Calu3 (cell line): ENCODE results near the gene ALDH4A1. TPM values are rescaled to one million over a fixed set of nuclear protein-coding genes. Genes with fewer than 3 reads are reported as not detected.

Source experiments
- BruUV-seq: library from RNA; stranded (reverse); fragments of 400-500 nt; replicated peaks from 2 replicates; lab custom pipeline; 2021; lab: Mats Ljungman, UMichigan
- CTCF ChIA-PET: fragments of 300-600 bp; sonication (Branson Sonifier 250); formaldehyde crosslinking; loops from one replicate; lab custom pipeline; 2022; ENCODE audit warnings: antibody characterized with exemption; lab: Charles Lee
- DNase-seq: peaks from one replicate; pipeline ENCODE4 v3.0.0; 2022
- H3K27ac Mint-ChIP-seq: one replicate; pipeline ENCODE4 v1.8.0; 2022; ENCODE audit warnings: mixed read lengths; ENCODE audit not compliant: unreplicated experiment
- H3K27me3 Mint-ChIP-seq: one replicate; pipeline ENCODE4 v1.8.0; 2022; ENCODE audit warnings: mixed read lengths; ENCODE audit not compliant: unreplicated experiment
- H3K36me3 Mint-ChIP-seq: one replicate; pipeline ENCODE4 v1.8.0; 2022; ENCODE audit warnings: mild to moderate bottlenecking, moderate library complexity, mixed read lengths; ENCODE audit not compliant: insufficient read depth, unreplicated experiment
- H3K4me1 Mint-ChIP-seq: one replicate; pipeline ENCODE4 v1.8.0; 2022; ENCODE audit warnings: mild to moderate bottlenecking, low read depth, mixed read lengths; ENCODE audit not compliant: unreplicated experiment
- H3K4me3 Mint-ChIP-seq: one replicate; pipeline ENCODE4 v1.8.0; 2022; ENCODE audit warnings: mild to moderate bottlenecking, low read depth, moderate library complexity, mixed read lengths; ENCODE audit not compliant: unreplicated experiment
- H3K9me3 Mint-ChIP-seq: one replicate; pipeline ENCODE4 v1.8.0; 2022; ENCODE audit warnings: low read depth, mixed read lengths; ENCODE audit not compliant: unreplicated experiment
- intact Hi-C: fragments of 100-400 bp; cut with micrococcal nuclease; formaldehyde crosslinking; loops from one replicate; pipeline ENCODE4 v1.10.0; 2022; ENCODE audit not compliant: unreplicated experiment
- total RNA-seq: library from RNA; stranded (reverse); gene quantifications from 2 replicates; pipeline ENCODE4 v1.2.3, GENCODE V29; 2022
- TF ChIP-seq, protein P1 (sequence below): fragments of 200-600 bp; IDR thresholded peaks from one replicate; pipeline ENCODE4 v1.8.0; 2022; ENCODE audit warnings: antibody characterized with exemption; ENCODE audit not compliant: unreplicated experiment

Gene ALDH4A1
- total RNA-seq, 1 experiment from 2014 or later, result 10.7 TPM

DNA sequence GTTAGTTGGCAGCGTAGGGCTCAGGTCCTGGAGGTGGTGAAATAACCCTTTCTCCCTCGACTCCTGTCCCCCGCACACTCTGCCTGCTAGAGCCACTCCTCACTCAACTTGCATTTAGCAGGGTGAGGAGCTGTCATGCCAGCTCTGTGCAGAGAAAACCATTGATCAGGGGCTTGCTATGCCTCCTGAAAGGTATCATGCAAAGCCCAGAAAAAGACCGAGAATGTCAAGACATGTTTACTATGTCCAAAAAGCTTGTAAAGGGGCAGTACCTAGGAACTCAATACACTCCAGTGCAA is 18.0 kb downstream of the ALDH4A1 start:
- H3K4me1 Mint-ChIP-seq, result no peaks in the 10 kb centered on the region
- CTCF ChIA-PET, result interaction anchor here (1.0 to 1.4 kb wide), 4 partner anchors 9 to 229 kb away, joined by 3 to 7 read pairs (median 4); partner anchors contain the start of gene ALDH4A1
- TF ChIP-seq, protein P1, sequence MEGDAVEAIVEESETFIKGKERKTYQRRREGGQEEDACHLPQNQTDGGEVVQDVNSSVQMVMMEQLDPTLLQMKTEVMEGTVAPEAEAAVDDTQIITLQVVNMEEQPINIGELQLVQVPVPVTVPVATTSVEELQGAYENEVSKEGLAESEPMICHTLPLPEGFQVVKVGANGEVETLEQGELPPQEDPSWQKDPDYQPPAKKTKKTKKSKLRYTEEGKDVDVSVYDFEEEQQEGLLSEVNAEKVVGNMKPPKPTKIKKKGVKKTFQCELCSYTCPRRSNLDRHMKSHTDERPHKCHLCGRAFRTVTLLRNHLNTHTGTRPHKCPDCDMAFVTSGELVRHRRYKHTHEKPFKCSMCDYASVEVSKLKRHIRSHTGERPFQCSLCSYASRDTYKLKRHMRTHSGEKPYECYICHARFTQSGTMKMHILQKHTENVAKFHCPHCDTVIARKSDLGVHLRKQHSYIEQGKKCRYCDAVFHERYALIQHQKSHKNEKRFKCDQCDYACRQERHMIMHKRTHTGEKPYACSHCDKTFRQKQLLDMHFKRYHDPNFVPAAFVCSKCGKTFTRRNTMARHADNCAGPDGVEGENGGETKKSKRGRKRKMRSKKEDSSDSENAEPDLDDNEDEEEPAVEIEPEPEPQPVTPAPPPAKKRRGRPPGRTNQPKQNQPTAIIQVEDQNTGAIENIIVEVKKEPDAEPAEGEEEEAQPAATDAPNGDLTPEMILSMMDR, result peak; percentile 13

DNA sequence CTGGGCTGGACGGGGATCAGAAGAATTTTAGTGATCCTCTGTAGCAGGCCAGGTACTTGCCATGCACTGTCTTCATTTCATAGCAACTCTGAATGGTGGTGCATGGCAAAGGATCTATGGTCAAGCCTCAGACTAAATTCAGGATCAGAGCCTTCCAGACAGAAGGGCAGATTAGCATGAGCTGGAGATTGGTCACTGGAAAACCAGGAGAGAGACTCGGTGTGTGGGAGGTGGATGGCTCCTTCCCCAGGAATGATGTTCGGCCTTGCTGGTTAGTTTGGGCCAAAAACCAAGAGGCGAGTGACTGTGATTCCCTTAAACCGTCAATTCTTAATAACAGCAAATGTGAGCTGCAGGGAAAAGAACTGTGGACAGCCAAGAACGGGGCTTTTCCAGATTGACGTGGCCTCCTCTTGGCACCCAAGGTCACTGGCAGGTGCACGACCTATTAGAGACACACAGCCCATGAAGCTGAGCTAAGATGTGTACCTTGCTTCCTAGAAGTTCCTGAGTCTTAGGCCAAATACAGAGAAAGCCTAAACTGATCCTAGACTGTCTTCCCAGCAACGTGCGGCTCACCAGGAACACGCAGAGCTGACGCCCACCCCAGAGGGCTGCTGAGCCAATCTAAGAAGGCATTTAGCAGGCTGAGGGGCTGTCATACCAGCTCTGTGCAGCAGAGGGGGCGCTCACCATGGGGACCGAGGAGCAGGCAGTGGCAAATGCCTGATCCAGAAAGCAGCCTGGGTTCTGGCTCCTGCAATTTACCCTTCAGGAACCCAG is 18.5 kb downstream of the ALDH4A1 start:
- H3K36me3 Mint-ChIP-seq, result no peaks in the 10 kb centered on the region
- TF ChIP-seq, protein P1, result peak; percentile 84
- intact Hi-C loops, result no loop called here
- CTCF ChIA-PET, result interaction anchor here (1.0 to 1.4 kb wide), 4 partner anchors 9 to 229 kb away, joined by 3 to 7 read pairs (median 4); partner anchors contain the start of gene ALDH4A1
- BruUV-seq, result no TSS peak
- no peaks in the 10 kb centered on the region for H3K4me1 Mint-ChIP-seq
- no peak overlapping the region for H3K4me3 Mint-ChIP-seq
- H3K27me3 Mint-ChIP-seq, result no peaks in the 10 kb centered on the region
- peak; percentile 76 for DNase-seq
- no peak overlapping the region for H3K27ac Mint-ChIP-seq
- no peaks in the 10 kb centered on the region for H3K9me3 Mint-ChIP-seq

More for the DNA sequence above, 18.0 kb downstream of the ALDH4A1 start:
- no peak for DNase-seq
- Mint-ChIP-seq H3K9me3 (no peaks in the 10 kb centered on the region), H3K4me3 (no peak overlapping the region), H3K27ac (no peak overlapping the region), H3K36me3 (no peaks in the 10 kb centered on the region), H3K27me3 (no peaks in the 10 kb centered on the region)
- no TSS peak for BruUV-seq
- intact Hi-C loops, result no loop called here

DNA sequence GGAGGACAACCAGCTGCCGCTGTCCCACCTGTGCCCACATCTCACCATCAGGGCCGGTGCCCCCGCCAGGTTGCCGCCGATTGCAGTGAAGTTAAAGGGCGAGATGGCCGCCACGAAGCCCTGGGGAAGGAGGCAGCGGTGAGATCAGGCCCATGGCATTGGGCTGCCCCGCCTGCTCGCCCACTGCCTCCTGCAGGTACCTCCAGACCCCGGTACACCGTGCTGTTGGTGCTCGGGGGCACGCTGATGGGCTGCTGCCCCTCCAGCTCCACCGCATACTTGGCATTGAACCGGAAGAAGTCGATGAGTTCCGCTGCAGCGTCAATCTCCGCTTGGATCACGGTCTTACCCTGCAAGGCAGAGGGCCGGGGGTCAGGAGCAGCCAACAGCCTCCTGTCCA is 19.3 kb downstream of the ALDH4A1 start:
- no peak for DNase-seq
- no peaks in the 10 kb centered on the region for H3K27me3 Mint-ChIP-seq
- no TSS peak for BruUV-seq
- H3K36me3 Mint-ChIP-seq, result no peaks in the 10 kb centered on the region
- intact Hi-C loops, result no loop called here
- H3K27ac Mint-ChIP-seq, result no peak overlapping the region
- no peak overlapping the region for H3K4me3 Mint-ChIP-seq
- no peaks in the 10 kb centered on the region for H3K4me1 Mint-ChIP-seq
- no peaks in the 10 kb centered on the region for H3K9me3 Mint-ChIP-seq
- CTCF ChIA-PET, result no interaction called here
- TF ChIP-seq, protein P1, result no peak

DNA sequence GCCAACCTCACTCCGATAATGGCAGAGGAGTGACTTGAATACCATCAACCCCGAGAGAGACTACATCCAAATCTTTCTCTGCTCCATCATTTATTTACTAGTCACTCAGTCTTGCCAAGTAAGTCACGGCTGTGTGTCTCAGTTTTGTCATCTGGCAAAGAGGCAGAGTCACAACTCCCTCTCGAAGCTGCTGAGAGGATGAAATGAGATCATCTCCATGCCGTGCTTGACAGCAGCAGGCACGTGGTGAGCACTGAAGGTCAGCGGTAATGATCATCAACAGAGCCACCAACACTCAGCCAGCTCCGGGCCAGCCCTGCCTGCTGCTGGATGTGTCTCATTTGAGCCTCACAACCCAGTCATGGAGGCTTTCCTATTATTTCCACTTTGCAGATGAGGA is 19.9 kb downstream of the ALDH4A1 start:
- H3K4me1 Mint-ChIP-seq, result no peaks in the 10 kb centered on the region
- no peaks in the 10 kb centered on the region for H3K27me3 Mint-ChIP-seq
- no peak for DNase-seq
- H3K4me3 Mint-ChIP-seq, result no peak overlapping the region
- no TSS peak for BruUV-seq
- H3K27ac Mint-ChIP-seq, result no peak overlapping the region
- TF ChIP-seq, protein P1, result no peak
- H3K9me3 Mint-ChIP-seq, result no peaks in the 10 kb centered on the region
- H3K36me3 Mint-ChIP-seq, result no peaks in the 10 kb centered on the region
- CTCF ChIA-PET, result no interaction called here
- intact Hi-C loops, result no loop called here
